Measurements from ENCODE around the gene KHK.

KHK gene

DNA sequence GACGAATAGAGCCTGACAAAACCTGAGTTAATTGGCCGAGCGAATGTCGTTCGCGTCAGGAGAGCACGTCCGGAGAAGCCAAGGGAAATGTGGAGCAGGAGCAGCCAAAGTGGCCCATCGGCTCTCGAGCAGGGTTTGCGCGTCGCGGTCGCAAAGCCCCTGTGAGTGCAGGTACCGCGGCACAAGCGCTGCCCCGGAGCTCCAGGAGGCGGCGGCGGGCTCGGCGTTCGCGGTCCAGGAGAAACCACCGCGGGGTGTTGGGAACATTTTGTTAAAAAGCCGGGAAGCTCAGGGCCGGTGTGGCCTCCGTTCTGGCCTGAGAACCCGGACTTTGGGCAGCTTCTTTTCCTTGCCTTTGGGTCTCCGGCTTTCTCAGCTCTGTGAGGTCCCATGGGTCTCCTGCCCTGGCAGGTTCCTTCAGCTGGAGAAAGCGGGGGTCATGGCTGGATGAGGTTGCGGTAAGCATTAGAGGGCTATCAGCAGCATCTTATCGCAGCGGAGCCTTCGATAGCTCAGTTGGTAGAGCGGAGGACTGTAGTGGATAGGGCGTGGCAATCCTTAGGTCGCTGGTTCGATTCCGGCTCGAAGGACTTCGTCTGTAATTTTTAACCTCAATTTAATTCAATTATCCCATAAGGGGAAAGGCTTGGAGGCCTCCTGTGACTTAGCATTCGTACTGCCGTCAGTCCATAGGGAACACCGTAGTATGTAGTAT is 36.1 kb upstream of the KHK start (continued):
- TF ChIP-seq, protein P1, sequence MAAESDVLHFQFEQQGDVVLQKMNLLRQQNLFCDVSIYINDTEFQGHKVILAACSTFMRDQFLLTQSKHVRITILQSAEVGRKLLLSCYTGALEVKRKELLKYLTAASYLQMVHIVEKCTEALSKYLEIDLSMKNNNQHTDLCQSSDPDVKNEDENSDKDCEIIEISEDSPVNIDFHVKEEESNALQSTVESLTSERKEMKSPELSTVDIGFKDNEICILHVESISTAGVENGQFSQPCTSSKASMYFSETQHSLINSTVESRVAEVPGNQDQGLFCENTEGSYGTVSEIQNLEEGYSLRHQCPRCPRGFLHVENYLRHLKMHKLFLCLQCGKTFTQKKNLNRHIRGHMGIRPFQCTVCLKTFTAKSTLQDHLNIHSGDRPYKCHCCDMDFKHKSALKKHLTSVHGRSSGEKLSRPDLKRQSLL (tag by site-specific recombination; IDR thresholded peaks at IDR 0.05) = peak; percentile 50
- TF ChIP-seq ZNF19 (tag by site-specific recombination; IDR thresholded peaks at IDR 0.05; ENCODE audit: low read depth) (no peak), ZBTB20 (tag by site-specific recombination; IDR thresholded peaks at IDR 0.05) (peak; percentile 82), ZNF791 (tag by site-specific recombination; IDR thresholded peaks at IDR 0.05) (no peak), ZNF211 (tag by site-specific recombination; IDR thresholded peaks at IDR 0.05; ENCODE audit: low read depth) (no peak), KLF16 (tag by site-specific recombination; IDR thresholded peaks at IDR 0.05) (peak; percentile 76), ZNF394 (tag by site-specific recombination; IDR thresholded peaks at IDR 0.05; ENCODE audit: borderline replicate concordance) (peak; percentile 42; the same call in 1 of the 2 replicates), ZNF585B (tag by site-specific recombination; IDR thresholded peaks at IDR 0.05) (peak; percentile 46), FEZF1 (tag by site-specific recombination; IDR thresholded peaks at IDR 0.05) (peak; percentile 56; the same call in 1 of the 2 replicates), ZBTB7A (tag by site-specific recombination; IDR thresholded peaks at IDR 0.05; ENCODE audit: low read depth) (peak; percentile 93), ZNF521 (tag by site-specific recombination; IDR thresholded peaks at IDR 0.05) (no peak)
- TF ChIP-seq, protein P2, sequence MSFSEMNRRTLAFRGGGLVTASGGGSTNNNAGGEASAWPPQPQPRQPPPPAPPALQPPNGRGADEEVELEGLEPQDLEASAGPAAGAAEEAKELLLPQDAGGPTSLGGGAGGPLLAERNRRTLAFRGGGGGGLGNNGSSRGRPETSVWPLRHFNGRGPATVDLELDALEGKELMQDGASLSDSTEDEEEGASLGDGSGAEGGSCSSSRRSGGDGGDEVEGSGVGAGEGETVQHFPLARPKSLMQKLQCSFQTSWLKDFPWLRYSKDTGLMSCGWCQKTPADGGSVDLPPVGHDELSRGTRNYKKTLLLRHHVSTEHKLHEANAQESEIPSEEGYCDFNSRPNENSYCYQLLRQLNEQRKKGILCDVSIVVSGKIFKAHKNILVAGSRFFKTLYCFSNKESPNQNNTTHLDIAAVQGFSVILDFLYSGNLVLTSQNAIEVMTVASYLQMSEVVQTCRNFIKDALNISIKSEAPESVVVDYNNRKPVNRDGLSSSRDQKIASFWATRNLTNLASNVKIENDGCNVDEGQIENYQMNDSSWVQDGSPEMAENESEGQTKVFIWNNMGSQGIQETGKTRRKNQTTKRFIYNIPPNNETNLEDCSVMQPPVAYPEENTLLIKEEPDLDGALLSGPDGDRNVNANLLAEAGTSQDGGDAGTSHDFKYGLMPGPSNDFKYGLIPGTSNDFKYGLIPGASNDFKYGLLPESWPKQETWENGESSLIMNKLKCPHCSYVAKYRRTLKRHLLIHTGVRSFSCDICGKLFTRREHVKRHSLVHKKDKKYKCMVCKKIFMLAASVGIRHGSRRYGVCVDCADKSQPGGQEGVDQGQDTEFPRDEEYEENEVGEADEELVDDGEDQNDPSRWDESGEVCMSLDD (tag by site-specific recombination; IDR thresholded peaks at IDR 0.05) = peak; percentile 58; the same call in 1 of the 2 replicates
- TF ChIP-seq, protein P3, sequence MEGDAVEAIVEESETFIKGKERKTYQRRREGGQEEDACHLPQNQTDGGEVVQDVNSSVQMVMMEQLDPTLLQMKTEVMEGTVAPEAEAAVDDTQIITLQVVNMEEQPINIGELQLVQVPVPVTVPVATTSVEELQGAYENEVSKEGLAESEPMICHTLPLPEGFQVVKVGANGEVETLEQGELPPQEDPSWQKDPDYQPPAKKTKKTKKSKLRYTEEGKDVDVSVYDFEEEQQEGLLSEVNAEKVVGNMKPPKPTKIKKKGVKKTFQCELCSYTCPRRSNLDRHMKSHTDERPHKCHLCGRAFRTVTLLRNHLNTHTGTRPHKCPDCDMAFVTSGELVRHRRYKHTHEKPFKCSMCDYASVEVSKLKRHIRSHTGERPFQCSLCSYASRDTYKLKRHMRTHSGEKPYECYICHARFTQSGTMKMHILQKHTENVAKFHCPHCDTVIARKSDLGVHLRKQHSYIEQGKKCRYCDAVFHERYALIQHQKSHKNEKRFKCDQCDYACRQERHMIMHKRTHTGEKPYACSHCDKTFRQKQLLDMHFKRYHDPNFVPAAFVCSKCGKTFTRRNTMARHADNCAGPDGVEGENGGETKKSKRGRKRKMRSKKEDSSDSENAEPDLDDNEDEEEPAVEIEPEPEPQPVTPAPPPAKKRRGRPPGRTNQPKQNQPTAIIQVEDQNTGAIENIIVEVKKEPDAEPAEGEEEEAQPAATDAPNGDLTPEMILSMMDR (tag by site-specific recombination; IDR thresholded peaks at IDR 0.05) = peak; percentile 72
- TF ChIP-seq, protein P4, sequence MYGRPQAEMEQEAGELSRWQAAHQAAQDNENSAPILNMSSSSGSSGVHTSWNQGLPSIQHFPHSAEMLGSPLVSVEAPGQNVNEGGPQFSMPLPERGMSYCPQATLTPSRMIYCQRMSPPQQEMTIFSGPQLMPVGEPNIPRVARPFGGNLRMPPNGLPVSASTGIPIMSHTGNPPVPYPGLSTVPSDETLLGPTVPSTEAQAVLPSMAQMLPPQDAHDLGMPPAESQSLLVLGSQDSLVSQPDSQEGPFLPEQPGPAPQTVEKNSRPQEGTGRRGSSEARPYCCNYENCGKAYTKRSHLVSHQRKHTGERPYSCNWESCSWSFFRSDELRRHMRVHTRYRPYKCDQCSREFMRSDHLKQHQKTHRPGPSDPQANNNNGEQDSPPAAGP (tag by site-specific recombination; IDR thresholded peaks at IDR 0.05) = peak; percentile 93

DNA sequence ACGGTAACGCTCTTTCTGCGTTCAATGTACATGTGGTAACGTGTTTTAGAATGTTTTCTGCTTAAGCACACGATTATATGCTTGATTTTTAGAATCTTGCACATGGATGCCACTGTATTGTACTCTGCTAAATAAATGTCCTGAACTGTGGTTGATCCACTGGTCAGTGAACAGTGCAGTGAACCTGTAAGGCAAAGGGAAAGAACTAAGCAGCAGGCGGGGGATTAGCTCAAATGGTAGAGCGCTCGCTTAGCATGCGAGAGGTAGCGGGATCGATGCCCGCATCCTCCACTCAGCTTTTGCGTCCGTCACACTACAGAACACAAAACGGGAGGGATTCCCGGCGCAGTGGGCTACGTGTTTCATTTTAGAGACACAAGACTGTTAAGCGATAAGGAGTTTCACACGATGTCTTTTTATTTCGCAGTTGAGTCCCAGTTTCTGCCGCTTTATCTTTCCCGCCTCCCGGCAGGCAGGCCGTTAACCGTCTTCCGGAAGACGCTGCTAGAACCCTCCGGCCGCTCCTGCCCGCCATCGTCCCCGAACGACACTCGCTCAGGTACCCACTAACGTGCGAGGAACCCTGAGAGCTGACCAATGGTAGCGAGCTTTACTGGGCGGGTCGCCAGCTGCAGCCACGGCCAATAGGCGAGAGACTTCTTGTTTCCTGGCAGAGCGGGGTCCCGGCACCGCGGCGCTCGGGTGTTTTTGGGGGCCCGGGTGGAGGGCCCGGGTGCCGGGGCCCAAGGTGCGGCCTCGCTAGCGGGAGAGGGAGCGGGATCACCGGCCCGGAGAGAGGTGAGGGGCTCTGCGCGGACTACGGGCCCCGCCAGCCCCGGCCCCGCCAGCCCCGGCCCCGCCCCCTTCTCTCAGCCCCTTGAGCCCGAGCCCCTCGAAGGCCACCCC is 35.3 kb upstream of the KHK start, which contains the start of gene AGBL5:
Gene AGBL5 (plus strand): TSS at position 673 of the 906 bp plus-strand sequence. CDS start 1,291 bp downstream, outside the sequence.
- H3K36me3 ChIP-seq (ENCODE audit: control insufficient read depth in 2 of 2, insufficient read depth in 1 of 2, low read length in 2 of 2) = peaks cover 10 to 36% of the 10 kb centered on the region in 2 experiments
- peak within 1 kb of the TSS; percentile 82 for H3K4me3 ChIP-seq (ENCODE audit: low read depth, low read length)
- no peaks in the 10 kb centered on the region for H3K9me3 ChIP-seq (ENCODE audit: control insufficient read depth, insufficient read depth, low read depth, low read length)
- CTCF ChIA-PET = interaction anchor here (0.5 to 2.0 kb wide), 9 partner anchors 17 to 252 kb away, joined by 3 to 7 read pairs (median 3); no protein-coding TSS in a partner anchor
- POLR2A ChIA-PET = interaction anchor here (0.6 to 3.7 kb wide), 29 partner anchors 8 to 578 kb away, joined by 3 to 61 read pairs (median 4); partner anchors contain the start of genes ATRAID, CCDC121, GPN1 and GTF3C2
- peaks cover 4% of the 10 kb centered on the region for H3K4me1 ChIP-seq (ENCODE audit: control insufficient read depth, insufficient read depth, low read length)
- H3K27ac ChIP-seq (ENCODE audit: extremely low read depth, low read depth, low read length) = peak within 1 kb of the TSS; percentile 73
- TF ChIP-seq ZNF530 (tag by site-specific recombination; IDR thresholded peaks at IDR 0.05; ENCODE audit: low read depth) = no peak
- no peak for TF ChIP-seq ZNF544 (tag by site-specific recombination; IDR thresholded peaks at IDR 0.05)
- TF ChIP-seq, protein P5, sequence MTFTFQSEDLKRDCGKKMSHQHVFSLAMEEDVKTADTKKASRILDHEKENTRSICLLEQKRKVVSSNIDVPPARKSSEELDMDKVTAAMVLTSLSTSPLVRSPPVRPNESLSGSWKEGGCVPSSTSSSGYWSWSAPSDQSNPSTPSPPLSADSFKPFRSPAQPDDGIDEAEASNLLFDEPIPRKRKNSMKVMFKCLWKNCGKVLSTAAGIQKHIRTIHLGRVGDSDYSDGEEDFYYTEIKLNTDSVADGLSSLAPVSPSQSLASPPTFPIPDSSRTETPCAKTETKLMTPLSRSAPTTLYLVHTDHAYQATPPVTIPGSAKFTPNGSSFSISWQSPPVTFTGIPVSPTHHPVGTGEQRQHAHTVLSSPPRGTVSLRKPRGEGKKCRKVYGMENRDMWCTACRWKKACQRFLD (tag by site-specific recombination; IDR thresholded peaks at IDR 0.05) = no peak
- TF ChIP-seq, protein P6, sequence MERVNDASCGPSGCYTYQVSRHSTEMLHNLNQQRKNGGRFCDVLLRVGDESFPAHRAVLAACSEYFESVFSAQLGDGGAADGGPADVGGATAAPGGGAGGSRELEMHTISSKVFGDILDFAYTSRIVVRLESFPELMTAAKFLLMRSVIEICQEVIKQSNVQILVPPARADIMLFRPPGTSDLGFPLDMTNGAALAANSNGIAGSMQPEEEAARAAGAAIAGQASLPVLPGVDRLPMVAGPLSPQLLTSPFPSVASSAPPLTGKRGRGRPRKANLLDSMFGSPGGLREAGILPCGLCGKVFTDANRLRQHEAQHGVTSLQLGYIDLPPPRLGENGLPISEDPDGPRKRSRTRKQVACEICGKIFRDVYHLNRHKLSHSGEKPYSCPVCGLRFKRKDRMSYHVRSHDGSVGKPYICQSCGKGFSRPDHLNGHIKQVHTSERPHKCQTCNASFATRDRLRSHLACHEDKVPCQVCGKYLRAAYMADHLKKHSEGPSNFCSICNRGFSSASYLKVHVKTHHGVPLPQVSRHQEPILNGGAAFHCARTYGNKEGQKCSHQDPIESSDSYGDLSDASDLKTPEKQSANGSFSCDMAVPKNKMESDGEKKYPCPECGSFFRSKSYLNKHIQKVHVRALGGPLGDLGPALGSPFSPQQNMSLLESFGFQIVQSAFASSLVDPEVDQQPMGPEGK (tag by site-specific recombination; IDR thresholded peaks at IDR 0.05) = 0 out of 2 replicates have a peak, but pooled peaks have one; percentile 14
- no peak for TF ChIP-seq ZNF658 (tag by site-specific recombination; IDR thresholded peaks at IDR 0.05)
- no peak for TF ChIP-seq ZNF341 (tag by site-specific recombination; IDR thresholded peaks at IDR 0.05; ENCODE audit: low read depth)
- TF ChIP-seq GLI2 (tag by site-specific recombination; IDR thresholded peaks at IDR 0.05; ENCODE audit: borderline replicate concordance, low read depth) = no peak
- TF ChIP-seq ZNF621 (tag by site-specific recombination; IDR thresholded peaks at IDR 0.05) = no peak
- TF ChIP-seq ZNF501 (tag by site-specific recombination; IDR thresholded peaks at IDR 0.05) = peak; percentile 79; the same call in 1 of the 2 replicates
- TF ChIP-seq ZNF311 (tag by site-specific recombination; IDR thresholded peaks at IDR 0.05; ENCODE audit: borderline replicate concordance) = no peak
